Fibroblast of lung (primary cell): Measurements from ENCODE around the gene NR2F2. TPM values are rescaled to one million over a fixed set of nuclear protein-coding genes. Genes with fewer than 3 reads are reported as not detected.

Source experiments
- DNase-seq, 2 donors: peaks; one replicate each; pipeline versions ENCODE4 v3.0.0 to v3.0.0-alpha.2; 2010; ENCODE audit warnings: low read depth in 2 of 2
- H2AFZ ChIP-seq: 2 replicates; pipeline ENCODE4 v1.5.1; 2012; ENCODE audit warnings: low read length, control low read depth, inconsistent platforms
- H3K27ac ChIP-seq: 2 replicates; pipeline ENCODE4 v1.5.1; 2011; ENCODE audit warnings: low read length, control low read depth; ENCODE audit not compliant: insufficient read depth
- H3K27me3 ChIP-seq: 2 replicates; pipeline ENCODE4 v1.5.1; 2011; ENCODE audit warnings: mild to moderate bottlenecking, low read length; ENCODE audit not compliant: control insufficient read depth, insufficient read depth
- H3K36me3 ChIP-seq: 2 replicates; pipeline ENCODE4 v1.5.1; 2011; ENCODE audit warnings: low read length; ENCODE audit not compliant: control insufficient read depth, insufficient read depth
- H3K4me1 ChIP-seq: 2 replicates; pipeline ENCODE4 v1.5.1; 2011; ENCODE audit warnings: low read length; ENCODE audit not compliant: control insufficient read depth, insufficient read depth; ENCODE audit errors: extremely low read depth
- H3K4me2 ChIP-seq: 2 replicates; pipeline ENCODE4 v1.5.1; 2011; ENCODE audit warnings: low read length, control low read depth; ENCODE audit not compliant: insufficient read depth; ENCODE audit errors: extremely low read depth
- H3K4me3 ChIP-seq, 4 experiments: fragments of 200-600 bp in 1 of 4; sonication (generic) in 1 of 4; replicated peaks in 1 of 4; 2 replicates each; pipeline ENCODE4 v1.5.1; 2011 to 2016; ENCODE audit warnings: low read length in 4 of 4, low read depth in 3 of 4, mild to moderate bottlenecking in 3 of 4, control low read depth in 2 of 4, inconsistent platforms in 1 of 4, mixed read lengths in 1 of 4; ENCODE audit not compliant: insufficient read depth in 1 of 4; ENCODE audit errors: control extremely low read depth in 1 of 4
- H3K79me2 ChIP-seq: 2 replicates; pipeline ENCODE4 v1.5.1; 2012; ENCODE audit warnings: mild to moderate bottlenecking, low read length, inconsistent platforms; ENCODE audit not compliant: control insufficient read depth, insufficient read depth
- H3K9ac ChIP-seq: 2 replicates; pipeline ENCODE4 v1.5.1; 2011; ENCODE audit warnings: mild to moderate bottlenecking, low read length, control low read depth; ENCODE audit not compliant: insufficient read depth
- H3K9me3 ChIP-seq: 2 replicates; pipeline ENCODE4 v1.5.1; 2012; ENCODE audit warnings: low read depth, low read length; ENCODE audit not compliant: control insufficient read depth, insufficient read depth
- H4K20me1 ChIP-seq: 2 replicates; pipeline ENCODE4 v1.5.1; 2011; ENCODE audit warnings: low read length; ENCODE audit not compliant: control insufficient read depth, insufficient read depth; ENCODE audit errors: extremely low read depth
- EZH2 ChIP-seq: IDR thresholded peaks from 2 replicates; pipeline ENCODE4 v1.5.1; 2012; ENCODE audit warnings: low read length, control low read depth, mild to moderate bottlenecking; ENCODE audit errors: missing control alignments
- polyA plus RNA-seq, 2 donors: library from polyadenylated mRNA; depleted of rRNA in 1 of 2; stranded (reverse) in 1 of 2; unstranded in 1 of 2; fragments of >200 nt; gene quantifications; 2 replicates each; pipeline ENCODE4 v1.2.1, GENCODE V29; 2011 to 2012; ENCODE audit warnings: missing spikeins in 1 of 2
- total RNA-seq: library from RNA; depleted of rRNA; stranded (reverse); fragments of >200 nt; gene quantifications from 2 replicates; pipeline ENCODE4 v1.2.1, GENCODE V29; 2014
- TF ChIP-seq, protein P1 (sequence below), 2 donors: IDR thresholded peaks in 1 of 2; conservative IDR thresholded peaks in 1 of 2; 1 replicate in 1 of 2; 2 replicates in 1 of 2; pipeline ENCODE4 v1.5.1; 2011 to 2012; ENCODE audit warnings: low read length in 2 of 2, control low read depth in 1 of 2, inconsistent platforms in 1 of 2, low read depth in 1 of 2, mild to moderate bottlenecking in 1 of 2

The NR2F2 gene
- total and polyA plus RNA-seq, 2 donors (not counting 1 experiment from before 2014, with no cell fraction given), result 15.7 to 130 TPM

DNA sequence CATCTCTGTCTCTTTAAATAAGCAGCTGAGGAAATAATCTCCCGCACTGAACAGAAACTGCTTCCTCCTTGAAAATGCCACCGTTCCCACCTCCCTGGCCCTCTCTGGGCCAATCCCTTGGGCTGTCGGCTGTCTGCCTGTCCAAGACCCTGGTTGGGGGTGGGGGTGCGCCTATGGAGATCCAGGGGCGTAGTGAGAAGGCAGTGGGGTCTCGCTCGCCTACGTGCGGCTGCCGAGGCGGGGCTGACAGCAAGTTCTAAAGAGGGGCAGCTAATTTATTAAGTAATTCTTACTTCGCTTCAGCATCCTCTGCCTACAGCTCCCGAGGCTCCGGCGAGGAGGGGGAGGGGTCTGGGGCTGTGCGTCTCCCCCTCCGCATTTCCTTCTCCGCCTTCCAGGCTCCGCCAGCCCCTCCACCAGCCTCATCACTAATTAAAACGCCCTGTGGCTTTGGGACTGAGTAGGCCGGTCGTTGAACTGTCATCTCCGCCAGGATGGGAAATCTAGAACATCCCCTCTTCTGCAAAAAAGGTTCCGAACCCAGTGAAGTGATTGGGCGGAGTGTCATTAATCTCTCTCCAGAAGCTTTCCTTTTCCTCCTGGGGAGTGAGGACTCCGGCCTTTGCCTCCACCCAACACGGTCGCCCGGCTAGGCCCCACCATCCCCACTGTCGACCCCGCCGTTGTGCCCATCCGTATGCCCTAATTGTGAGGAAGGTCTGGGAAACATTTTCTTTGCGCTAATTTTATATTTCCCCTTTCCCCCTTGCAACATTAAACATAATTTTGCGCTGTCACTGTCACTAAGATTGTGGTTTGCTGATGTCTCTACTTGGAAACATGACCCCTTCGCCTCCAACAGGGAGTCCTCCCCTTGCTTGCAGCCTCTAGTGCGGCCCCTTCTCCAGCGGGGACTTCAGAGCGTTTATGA, 16.9 kb downstream of the NR2F2 start:
- Histone ChIP-seq H3K4me2 (peak overlapping the region; percentile 94), H4K20me1 (no peaks in the 10 kb centered on the region), H3K36me3 (peaks cover 19% of the 10 kb centered on the region), H3K79me2 (peaks cover 100% of the 10 kb centered on the region), H2AFZ (no peak overlapping the region), H3K4me3 (peak overlapping the region; percentile 38 to 100 (median 54)), H3K9me3 (no peaks in the 10 kb centered on the region), H3K9ac (peak overlapping the region; percentile 62), H3K4me1 (peaks cover 9% of the 10 kb centered on the region), H3K27ac (peak overlapping the region; percentile 85), H3K27me3 (no peaks in the 10 kb centered on the region)
- DNase-seq, result peak; percentile 75 to 78
- TF ChIP-seq, protein P1, sequence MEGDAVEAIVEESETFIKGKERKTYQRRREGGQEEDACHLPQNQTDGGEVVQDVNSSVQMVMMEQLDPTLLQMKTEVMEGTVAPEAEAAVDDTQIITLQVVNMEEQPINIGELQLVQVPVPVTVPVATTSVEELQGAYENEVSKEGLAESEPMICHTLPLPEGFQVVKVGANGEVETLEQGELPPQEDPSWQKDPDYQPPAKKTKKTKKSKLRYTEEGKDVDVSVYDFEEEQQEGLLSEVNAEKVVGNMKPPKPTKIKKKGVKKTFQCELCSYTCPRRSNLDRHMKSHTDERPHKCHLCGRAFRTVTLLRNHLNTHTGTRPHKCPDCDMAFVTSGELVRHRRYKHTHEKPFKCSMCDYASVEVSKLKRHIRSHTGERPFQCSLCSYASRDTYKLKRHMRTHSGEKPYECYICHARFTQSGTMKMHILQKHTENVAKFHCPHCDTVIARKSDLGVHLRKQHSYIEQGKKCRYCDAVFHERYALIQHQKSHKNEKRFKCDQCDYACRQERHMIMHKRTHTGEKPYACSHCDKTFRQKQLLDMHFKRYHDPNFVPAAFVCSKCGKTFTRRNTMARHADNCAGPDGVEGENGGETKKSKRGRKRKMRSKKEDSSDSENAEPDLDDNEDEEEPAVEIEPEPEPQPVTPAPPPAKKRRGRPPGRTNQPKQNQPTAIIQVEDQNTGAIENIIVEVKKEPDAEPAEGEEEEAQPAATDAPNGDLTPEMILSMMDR (conservative IDR thresholded peaks at IDR 0.05 in 1 of 2, IDR thresholded peaks at IDR 0.05 in 1 of 2; ENCODE audit: low read depth in 1 of 2, low read length in 2 of 2), result no peak
- TF ChIP-seq EZH2, result no peak

DNA sequence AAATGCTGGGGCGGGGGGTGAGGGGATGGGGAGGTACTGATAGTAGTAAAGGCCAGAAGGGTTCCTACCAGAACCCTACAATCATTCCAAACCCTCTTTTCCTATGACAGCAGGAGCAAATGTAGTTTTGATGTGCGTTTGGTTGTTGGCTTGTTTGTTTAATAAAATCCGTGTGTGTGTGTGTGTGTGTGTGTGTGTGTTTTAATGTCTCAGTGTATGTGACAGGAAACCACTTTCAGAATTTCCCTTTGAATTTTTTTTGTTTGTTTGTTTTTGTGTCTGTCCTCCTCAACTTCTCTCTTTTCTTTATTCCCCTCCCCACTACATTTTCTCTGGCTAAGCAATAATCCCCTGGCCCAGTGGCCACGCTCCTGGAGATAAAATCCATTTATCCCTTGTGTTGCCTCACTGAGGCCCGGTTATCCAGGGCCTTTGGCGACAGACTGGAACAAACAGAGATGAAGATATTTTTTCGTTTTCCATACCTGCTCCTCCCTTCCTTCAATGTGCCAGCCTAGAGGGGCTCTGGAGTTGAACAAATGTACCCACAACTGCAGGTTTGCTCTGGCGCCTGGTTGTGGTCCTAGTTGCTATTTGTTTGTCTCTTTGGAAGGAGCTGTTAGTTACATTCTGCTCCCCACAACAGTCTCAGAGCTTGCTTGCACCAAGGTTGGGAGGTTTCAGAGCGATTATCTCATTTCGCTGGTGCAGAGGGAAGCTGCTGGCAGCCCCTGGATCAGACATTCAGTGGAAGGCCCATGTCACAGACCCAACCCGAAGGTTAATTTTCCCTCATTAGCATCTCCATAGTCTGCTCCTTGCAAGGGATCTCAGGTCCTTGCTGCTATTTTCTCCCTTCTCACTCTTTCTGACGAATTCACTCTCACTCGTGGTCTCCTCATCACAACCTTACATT, 17.9 kb downstream of the NR2F2 start:
- H3K4me1 ChIP-seq, result peaks cover 15% of the 10 kb centered on the region
- no peak overlapping the region for H2AFZ ChIP-seq
- H3K36me3 ChIP-seq, result peaks cover 19% of the 10 kb centered on the region
- TF ChIP-seq EZH2, result no peak
- TF ChIP-seq, protein P1 (conservative IDR thresholded peaks at IDR 0.05 in 1 of 2, IDR thresholded peaks at IDR 0.05 in 1 of 2; ENCODE audit: low read depth in 1 of 2, low read length in 2 of 2), result no peak
- peak overlapping the region; percentile 61 for H3K4me2 ChIP-seq
- H3K9ac ChIP-seq, result peak overlapping the region; percentile 20
- peaks cover 100% of the 10 kb centered on the region for H3K79me2 ChIP-seq
- peak overlapping the region in 1 of 4 experiments; percentile 100 for H3K4me3 ChIP-seq
- H3K9me3 ChIP-seq, result no peaks in the 10 kb centered on the region
- peak; percentile 38 to 44 for DNase-seq
- H3K27ac ChIP-seq, result peak overlapping the region; percentile 33
- H3K27me3 ChIP-seq, result no peaks in the 10 kb centered on the region
- H4K20me1 ChIP-seq, result no peaks in the 10 kb centered on the region
